ENCODE data around the gene MALL.
"Not testable (repeated sequence)": the region's sequence is repeated elsewhere in the genome, so short reads cannot be mapped to it uniquely, and the experiment has no call there.

GRCh38 chr2:110083757-110084156 is 31.9 kb downstream of the MALL start:
- TF ChIP-seq CTCF (IDR thresholded peaks at IDR 0.05; ENCODE audit: low read depth, low read length, missing input control); REST (IDR thresholded peaks at IDR 0.05); YY1 (IDR thresholded peaks at IDR 0.05); JUND (IDR thresholded peaks at IDR 0.05); ATF3 (IDR thresholded peaks at IDR 0.05); GABPA (IDR thresholded peaks at IDR 0.05 in 1 of 2, conservative IDR thresholded peaks at IDR 0.05 in 1 of 2); TAF1 (conservative IDR thresholded peaks at IDR 0.05); SP1 (IDR thresholded peaks at IDR 0.05); RAD21 (IDR thresholded peaks at IDR 0.05); EGR1 (IDR thresholded peaks at IDR 0.05; ENCODE audit: low read depth in 2 of 2); HNF4A (conservative IDR thresholded peaks at IDR 0.05): not testable (repeated sequence)

All from liver (tissue), 3 donors.